Subcutaneous abdominal adipose tissue (tissue), 5 donors: Measurements from ENCODE around the gene GRIN2C.
A peak's percentile ranks its signal among the peaks of the same experiment; 100 is the strongest.

Source experiments
- H3K27ac ChIP-seq: one replicate; pipeline ENCODE4 v1.7.0; 2013; ENCODE audit warnings: low read depth, mild to moderate bottlenecking, inconsistent platforms, low read length, moderate library complexity
- H3K27me3 ChIP-seq, 5 donors: one replicate each; pipeline ENCODE4 v1.7.0; 2013; ENCODE audit warnings: low read length in 5 of 5, inconsistent platforms in 1 of 5; ENCODE audit not compliant: control insufficient read depth in 5 of 5, insufficient read depth in 4 of 5
- H3K36me3 ChIP-seq, 5 donors: one replicate each; pipeline ENCODE4 v1.7.0; 2013; ENCODE audit warnings: low read length in 5 of 5; ENCODE audit not compliant: control insufficient read depth in 5 of 5, insufficient read depth in 5 of 5
- H3K4me1 ChIP-seq, 5 donors: one replicate each; pipeline ENCODE4 v1.7.0; 2013; ENCODE audit warnings: low read length in 5 of 5, mild to moderate bottlenecking in 3 of 5, moderate library complexity in 1 of 5; ENCODE audit not compliant: control insufficient read depth in 5 of 5, insufficient read depth in 5 of 5
- H3K4me3 ChIP-seq, 5 donors: one replicate each; pipeline ENCODE4 v1.7.0; 2013; ENCODE audit warnings: low read length in 5 of 5, low read depth in 1 of 5
- H3K9ac ChIP-seq, 5 donors: one replicate each; pipeline ENCODE4 v1.7.0; 2013; ENCODE audit warnings: low read length in 5 of 5, mild to moderate bottlenecking in 4 of 5, moderate library complexity in 3 of 5
- H3K9me3 ChIP-seq, 5 donors: one replicate each; pipeline ENCODE4 v1.7.0; 2013; ENCODE audit warnings: low read length in 5 of 5; ENCODE audit not compliant: control insufficient read depth in 5 of 5
- donor health status: healthy.
- donor health status: healthy.
- donor health status: healthy.
- donor health status: healthy.
- donor health status: healthy.

Gene GRIN2C

DNA sequence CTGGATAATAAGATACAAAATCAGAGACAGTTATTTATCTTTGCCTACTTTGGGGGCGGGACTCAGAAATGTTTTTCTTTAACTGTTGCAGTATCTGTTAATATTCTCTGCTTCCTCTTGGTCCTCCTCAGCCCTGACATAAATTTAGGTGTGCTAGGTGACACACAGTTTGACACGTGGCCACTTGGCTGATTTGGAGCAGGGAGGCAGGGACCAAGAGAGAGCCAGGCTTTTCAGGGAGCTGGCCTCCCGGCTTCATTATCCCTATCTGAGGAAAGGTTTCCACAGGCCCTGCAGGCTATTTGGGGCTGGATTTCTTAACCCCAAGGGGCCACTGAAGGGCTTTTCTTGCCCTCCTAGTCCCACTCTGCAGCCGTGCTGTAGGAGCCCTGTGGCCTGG lies 63.5 kb downstream of the GRIN2C start:
- peaks cover 0 to 89% (median 83%) of the 10 kb centered on the region in 5 donors for H3K36me3 ChIP-seq
- no peak overlapping the region for H3K4me3 ChIP-seq
- no peaks in the 10 kb centered on the region for H3K27me3 ChIP-seq
- H3K9me3 ChIP-seq = no peaks in the 10 kb centered on the region
- H3K9ac ChIP-seq = no peak overlapping the region
- H3K27ac ChIP-seq = no peak overlapping the region
- peaks cover 0 to 3% (median 2%) of the 10 kb centered on the region in 5 donors for H3K4me1 ChIP-seq

DNA sequence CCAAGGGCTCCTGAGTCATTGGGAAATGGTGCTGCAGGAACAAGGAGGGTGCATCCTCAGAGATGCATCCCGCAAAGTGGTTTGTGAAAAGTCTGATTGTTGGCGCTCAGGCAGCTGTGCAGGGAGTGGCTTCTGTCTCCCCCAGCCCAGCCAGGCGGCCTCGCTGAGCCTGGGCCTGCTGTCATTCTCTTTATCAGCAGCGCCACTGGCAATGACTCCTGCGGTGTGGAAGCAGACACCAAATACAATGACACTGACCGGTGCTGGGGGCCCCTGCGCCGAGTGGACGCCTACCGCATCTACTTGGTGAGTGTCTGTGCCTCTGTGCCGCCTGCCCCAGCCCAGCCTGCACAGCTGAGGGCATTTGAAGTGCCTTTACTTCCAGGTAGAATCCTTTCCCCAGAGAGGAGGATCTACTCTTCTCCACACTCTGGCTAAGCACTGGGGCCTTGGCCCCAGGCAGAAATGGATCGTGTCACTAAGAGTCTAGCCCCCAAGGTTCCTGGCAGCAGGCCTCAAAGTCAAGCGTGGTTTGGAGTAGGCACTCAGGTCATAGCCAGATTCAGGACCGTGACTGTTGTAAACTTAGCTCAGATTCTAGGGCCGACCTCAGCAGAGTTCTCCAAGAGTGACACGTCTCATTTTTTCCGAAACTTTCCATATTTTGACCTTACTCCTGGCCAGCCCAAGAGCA lies 64.2 kb downstream of the GRIN2C start:
- Histone ChIP-seq H3K27me3 (no peaks in the 10 kb centered on the region), H3K4me1 (peaks cover 0 to 6% (median 5%) of the 10 kb centered on the region in 5 donors), H3K9ac (no peak overlapping the region), H3K4me3 (no peak overlapping the region), H3K36me3 (peaks cover 0 to 88% (median 80%) of the 10 kb centered on the region in 5 donors), H3K9me3 (no peaks in the 10 kb centered on the region), H3K27ac (no peak overlapping the region)

DNA sequence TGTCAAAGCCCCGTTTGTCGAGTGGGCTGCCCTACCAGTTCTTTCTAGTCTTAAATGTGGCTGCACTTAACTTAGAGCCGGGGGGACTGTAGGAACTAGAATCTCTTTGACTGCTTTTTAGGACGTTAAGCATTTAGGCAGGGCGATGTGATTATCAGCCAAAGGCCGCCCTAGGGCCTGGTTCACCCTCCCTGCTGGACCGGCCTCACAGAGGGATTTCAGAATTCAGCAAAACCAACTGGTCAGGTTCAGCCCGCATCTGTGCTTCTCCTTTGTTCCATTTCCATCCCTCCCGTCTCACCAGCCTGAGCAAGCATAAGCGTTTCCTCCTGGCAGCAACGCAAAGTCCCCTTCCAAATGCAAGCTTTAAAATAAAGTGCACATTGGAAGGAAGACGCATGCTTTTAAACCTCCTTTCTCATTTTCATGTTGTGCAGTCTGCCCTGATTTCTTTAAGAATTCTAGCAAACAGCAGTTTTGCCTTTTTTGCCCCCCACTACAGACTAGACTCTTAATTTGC lies 67.0 kb downstream of the GRIN2C start:
- peaks cover 0 to 11% (median 5%) of the 10 kb centered on the region in 5 donors for H3K4me1 ChIP-seq
- H3K9ac ChIP-seq = peak overlapping the region in 1 of 5 donors; percentile 10
- no peaks in the 10 kb centered on the region for H3K9me3 ChIP-seq
- H3K4me3 ChIP-seq = no peak overlapping the region
- no peaks in the 10 kb centered on the region for H3K27me3 ChIP-seq
- H3K27ac ChIP-seq = no peak overlapping the region
- peaks cover 0 to 75% (median 65%) of the 10 kb centered on the region in 5 donors for H3K36me3 ChIP-seq
